Activated CD8-positive, alpha-beta T cell treated with anti-CD3 and anti-CD28 coated beads for 36 hours (primary cell): Measurements from ENCODE around the gene RBFOX2. TPM values are rescaled to one million over a fixed set of nuclear protein-coding genes. Genes with fewer than 3 reads are reported as not detected.
"Not testable (repeated sequence)": the region's sequence is repeated elsewhere in the genome, so short reads cannot be mapped to it uniquely, and the experiment has no call there.

ENCODE experiments used
- ATAC-seq: fragments of 200-7000 bp; cut with Tn5 transposase; one replicate; pipeline ENCODE4 v1.10.0; 2021; ENCODE audit warnings: mild to moderate bottlenecking, moderate library complexity
- CTCF ChIA-PET: fragments of 350-600 bp; sonication (Branson Sonifier 250); formaldehyde crosslinking; loops from one replicate; lab custom pipeline; 2021; ENCODE audit warnings: antibody characterized with exemption; lab: Charles Lee
- POLR2A ChIA-PET: fragments of 350-600 bp; sonication (Branson Sonifier 250); formaldehyde crosslinking; loops from one replicate; lab custom pipeline; 2021; ENCODE audit warnings: antibody characterized with exemption; lab: Charles Lee
- DNase-seq: peaks from one replicate; pipeline ENCODE4 v3.0.0-alpha.2; 2020
- H3K27ac Mint-ChIP-seq: one replicate; pipeline ENCODE4 v1.8.0; 2021; ENCODE audit warnings: mild to moderate bottlenecking, mixed read lengths
- H3K27me3 Mint-ChIP-seq: one replicate; pipeline ENCODE4 v1.8.0; 2021; ENCODE audit warnings: mixed read lengths
- H3K36me3 Mint-ChIP-seq: one replicate; pipeline ENCODE4 v1.8.0; 2021; ENCODE audit warnings: low read depth, mixed read lengths
- H3K4me1 Mint-ChIP-seq: one replicate; pipeline ENCODE4 v1.8.0; 2021; ENCODE audit warnings: low read depth, mixed read lengths
- H3K4me3 Mint-ChIP-seq: one replicate; pipeline ENCODE4 v1.8.0; 2021; ENCODE audit warnings: mild to moderate bottlenecking, moderate library complexity, mixed read lengths
- H3K9me3 Mint-ChIP-seq: one replicate; pipeline ENCODE4 v1.8.0; 2021; ENCODE audit warnings: mixed read lengths
- intact Hi-C: fragments of 100-400 bp; cut with micrococcal nuclease; formaldehyde crosslinking; loops from one replicate; pipeline ENCODE4 v1.10.0; 2022
- total RNA-seq, 2 experiments: library from RNA; stranded (reverse); gene quantifications; one replicate each; pipeline ENCODE4 v1.2.3, GENCODE V29; 2021
- TF ChIP-seq, protein P1 (sequence below): fragments of 200-600 bp; IDR thresholded peaks from one replicate; pipeline ENCODE4 v1.8.0; 2022; ENCODE audit warnings: antibody characterized with exemption, mild to moderate bottlenecking

Gene RBFOX2
- total RNA-seq, 2 experiments from 2014 or later = 3.1 to 3.3 TPM

DNA sequence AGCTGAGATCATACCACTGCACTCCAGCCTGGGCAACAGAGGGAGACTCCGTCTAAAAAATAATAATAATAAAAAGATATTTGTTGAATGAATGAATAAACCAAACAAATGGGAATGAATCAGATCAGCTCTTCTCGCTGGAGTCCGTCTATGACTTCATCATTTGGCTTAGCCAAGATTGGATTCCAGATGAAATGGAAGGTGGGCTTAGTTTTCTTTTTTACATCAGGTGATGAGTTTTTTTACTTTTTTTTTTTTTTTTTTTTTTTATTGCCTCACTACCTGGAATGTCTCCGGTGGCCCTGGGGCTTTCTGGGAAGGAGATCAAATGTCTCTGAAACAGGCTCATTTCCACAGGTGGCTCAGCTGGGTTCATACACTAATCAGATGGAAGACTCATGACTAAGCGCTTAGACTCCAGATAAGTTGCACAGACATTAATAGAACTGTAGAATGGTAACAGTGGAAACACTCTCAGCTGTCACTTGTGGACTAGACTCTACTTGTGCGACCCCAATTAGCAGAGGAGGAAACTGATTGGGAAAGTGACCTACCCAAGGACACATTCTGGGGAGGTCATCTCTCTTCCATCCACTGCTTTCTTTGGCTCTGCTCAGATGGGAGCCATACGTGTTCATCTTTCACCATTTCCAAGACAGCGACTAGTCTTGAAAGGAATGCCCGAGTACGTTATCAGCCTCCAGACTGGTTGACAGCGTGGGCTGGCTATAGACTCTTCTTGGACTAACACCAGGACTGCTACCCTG is 20.5 kb upstream of the RBFOX2 start:
- Mint-ChIP-seq H3K27ac (no peak overlapping the region), H3K27me3 (peaks cover 2% of the 10 kb centered on the region), H3K36me3 (no peaks in the 10 kb centered on the region), H3K9me3 (no peaks in the 10 kb centered on the region), H3K4me3 (no peak overlapping the region), H3K4me1 (peaks cover 5% of the 10 kb centered on the region)
- ChIA-PET CTCF (interaction anchor here (2.7 kb wide), 1 partner anchor 17 kb away, joined by 13 read pairs; no protein-coding TSS in a partner anchor), POLR2A (no interaction called here)
- intact Hi-C loops = no loop called here
- DNase-seq (no peak), ATAC-seq (no peak)
- TF ChIP-seq, protein P1, sequence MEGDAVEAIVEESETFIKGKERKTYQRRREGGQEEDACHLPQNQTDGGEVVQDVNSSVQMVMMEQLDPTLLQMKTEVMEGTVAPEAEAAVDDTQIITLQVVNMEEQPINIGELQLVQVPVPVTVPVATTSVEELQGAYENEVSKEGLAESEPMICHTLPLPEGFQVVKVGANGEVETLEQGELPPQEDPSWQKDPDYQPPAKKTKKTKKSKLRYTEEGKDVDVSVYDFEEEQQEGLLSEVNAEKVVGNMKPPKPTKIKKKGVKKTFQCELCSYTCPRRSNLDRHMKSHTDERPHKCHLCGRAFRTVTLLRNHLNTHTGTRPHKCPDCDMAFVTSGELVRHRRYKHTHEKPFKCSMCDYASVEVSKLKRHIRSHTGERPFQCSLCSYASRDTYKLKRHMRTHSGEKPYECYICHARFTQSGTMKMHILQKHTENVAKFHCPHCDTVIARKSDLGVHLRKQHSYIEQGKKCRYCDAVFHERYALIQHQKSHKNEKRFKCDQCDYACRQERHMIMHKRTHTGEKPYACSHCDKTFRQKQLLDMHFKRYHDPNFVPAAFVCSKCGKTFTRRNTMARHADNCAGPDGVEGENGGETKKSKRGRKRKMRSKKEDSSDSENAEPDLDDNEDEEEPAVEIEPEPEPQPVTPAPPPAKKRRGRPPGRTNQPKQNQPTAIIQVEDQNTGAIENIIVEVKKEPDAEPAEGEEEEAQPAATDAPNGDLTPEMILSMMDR = no peak

DNA sequence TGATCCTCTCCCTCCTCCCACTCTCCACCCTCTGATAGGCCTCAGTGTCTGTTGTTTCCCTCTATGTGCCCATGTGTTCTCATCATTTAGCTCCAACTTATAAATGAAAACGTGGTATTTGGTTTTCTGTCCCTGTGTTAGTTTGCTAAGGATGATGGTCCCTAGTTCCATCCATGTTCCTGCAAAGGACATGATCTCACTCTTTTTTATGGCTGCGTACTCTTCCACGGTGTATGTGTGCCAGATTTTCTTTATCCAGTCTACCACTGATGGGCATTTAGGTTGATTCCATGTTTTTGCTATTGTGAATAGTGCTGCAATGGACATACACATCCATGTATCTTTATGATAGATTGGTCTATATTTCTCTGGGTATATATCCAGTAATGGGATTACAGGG is 15.9 kb upstream of the RBFOX2 start:
- H3K27ac Mint-ChIP-seq, DNase-seq, CTCF ChIA-PET, H3K36me3 Mint-ChIP-seq, intact Hi-C loops, POLR2A ChIA-PET, H3K4me1 Mint-ChIP-seq, H3K9me3 Mint-ChIP-seq, ATAC-seq, H3K4me3 Mint-ChIP-seq: not testable (repeated sequence)
- peaks cover 10% of the 10 kb centered on the region for H3K27me3 Mint-ChIP-seq

DNA sequence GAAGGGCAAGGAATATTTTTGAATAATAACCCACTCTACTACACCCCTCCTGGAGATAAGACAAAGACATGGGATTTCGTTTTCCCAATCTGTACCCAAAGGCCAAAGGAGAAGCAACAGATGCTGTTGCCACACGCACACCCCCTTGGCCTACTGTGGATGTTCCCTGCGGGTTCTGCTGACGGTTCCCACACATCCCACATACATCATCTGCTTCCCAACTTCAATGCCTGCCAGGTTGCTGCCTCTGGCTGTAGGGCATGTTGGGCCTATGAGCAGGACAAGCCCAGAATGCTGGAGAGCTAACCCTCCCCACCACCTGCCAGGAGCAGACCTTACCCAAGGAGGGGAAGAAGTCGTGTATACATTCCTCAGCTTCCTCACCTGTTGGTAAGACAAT is 13.6 kb upstream of the RBFOX2 start:
- Mint-ChIP-seq H3K9me3 (no peaks in the 10 kb centered on the region), H3K4me1 (no peaks in the 10 kb centered on the region), H3K27me3 (peaks cover 16% of the 10 kb centered on the region), H3K27ac (no peak overlapping the region), H3K36me3 (no peaks in the 10 kb centered on the region), H3K4me3 (no peak overlapping the region)
- ATAC-seq (no peak), DNase-seq (no peak)
- TF ChIP-seq, protein P1 = no peak
- ChIA-PET CTCF (no interaction called here), POLR2A (no interaction called here)
- intact Hi-C loops = no loop called here

DNA sequence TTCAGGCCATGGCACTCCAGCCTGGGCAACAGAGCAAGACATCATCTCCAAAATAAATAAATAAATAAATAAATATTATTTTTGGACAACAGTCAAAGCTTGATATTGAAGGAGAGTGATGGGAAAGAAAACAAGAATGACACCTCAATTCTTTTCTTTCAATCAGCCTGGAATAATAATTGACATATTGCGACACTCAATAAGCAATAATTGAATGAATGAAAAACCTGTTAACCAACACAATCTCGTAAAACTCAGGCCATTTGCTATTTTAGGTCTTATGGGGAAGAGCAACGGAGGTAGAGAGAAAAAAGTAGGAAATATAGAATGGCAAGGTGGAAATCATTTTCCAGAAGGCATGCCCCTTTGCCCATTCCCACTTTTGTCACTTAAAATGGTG is 10.5 kb upstream of the RBFOX2 start:
- TF ChIP-seq, protein P1 = no peak
- no peak for DNase-seq
- Mint-ChIP-seq H3K4me3 (no peak overlapping the region), H3K4me1 (no peaks in the 10 kb centered on the region), H3K27ac (no peak overlapping the region), H3K9me3 (no peaks in the 10 kb centered on the region), H3K27me3 (peaks cover 24% of the 10 kb centered on the region), H3K36me3 (no peaks in the 10 kb centered on the region)
- intact Hi-C loops = no loop called here
- POLR2A ChIA-PET = interaction anchor here (0.6 kb wide), 1 partner anchor 11 kb away, joined by 4 read pairs; no protein-coding TSS in a partner anchor
- no peak for ATAC-seq
- CTCF ChIA-PET = interaction anchor here (4.6 kb wide), 1 partner anchor 26 kb away, joined by 24 read pairs; no protein-coding TSS in a partner anchor

DNA sequence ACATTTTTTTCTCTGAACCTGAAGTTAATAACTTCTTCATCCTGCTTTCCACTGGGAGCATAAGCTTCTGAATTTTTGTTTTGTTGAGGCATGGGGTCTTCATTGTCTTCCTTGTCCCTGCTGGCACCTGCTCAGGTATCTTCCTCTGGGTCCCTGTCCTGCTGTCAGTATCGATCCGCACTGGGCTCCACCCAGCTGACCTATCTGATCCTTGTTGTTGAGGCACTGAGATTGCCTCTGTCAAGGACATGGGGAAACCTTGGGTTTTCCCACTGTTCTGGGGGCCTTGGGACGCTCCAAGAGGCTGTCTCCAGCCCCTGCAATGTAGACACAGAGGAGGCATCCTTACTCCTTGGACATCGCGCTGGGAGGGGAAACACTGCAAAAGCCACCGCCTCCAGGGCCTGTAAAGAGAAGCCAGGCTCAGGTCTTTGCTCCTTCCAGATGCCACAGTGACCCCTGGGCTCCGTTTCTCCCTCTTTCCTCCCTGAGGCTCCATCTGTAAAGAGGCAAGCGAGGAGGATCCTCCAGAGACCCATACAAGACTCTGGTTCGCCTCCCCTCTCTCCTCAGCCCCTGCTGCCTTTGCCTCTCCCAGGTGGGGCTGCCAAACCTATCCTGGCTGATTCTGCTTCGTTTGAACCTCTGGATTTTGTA is 8.6 kb upstream of the RBFOX2 start:
- no peaks in the 10 kb centered on the region for H3K4me1 Mint-ChIP-seq
- no peak overlapping the region for H3K27ac Mint-ChIP-seq
- intact Hi-C loops = no loop called here
- ChIA-PET CTCF (interaction anchor here (4.6 kb wide), 1 partner anchor 28 kb away, joined by 24 read pairs; no protein-coding TSS in a partner anchor), POLR2A (no interaction called here)
- H3K27me3 Mint-ChIP-seq = peaks cover 27% of the 10 kb centered on the region
- H3K9me3 Mint-ChIP-seq = no peaks in the 10 kb centered on the region
- DNase-seq (no peak), ATAC-seq (no peak)
- no peak overlapping the region for H3K4me3 Mint-ChIP-seq
- TF ChIP-seq, protein P1 = no peak
- no peaks in the 10 kb centered on the region for H3K36me3 Mint-ChIP-seq
